ENCODE measurements around the gene RMP24.

The RMP24 gene

DNA sequence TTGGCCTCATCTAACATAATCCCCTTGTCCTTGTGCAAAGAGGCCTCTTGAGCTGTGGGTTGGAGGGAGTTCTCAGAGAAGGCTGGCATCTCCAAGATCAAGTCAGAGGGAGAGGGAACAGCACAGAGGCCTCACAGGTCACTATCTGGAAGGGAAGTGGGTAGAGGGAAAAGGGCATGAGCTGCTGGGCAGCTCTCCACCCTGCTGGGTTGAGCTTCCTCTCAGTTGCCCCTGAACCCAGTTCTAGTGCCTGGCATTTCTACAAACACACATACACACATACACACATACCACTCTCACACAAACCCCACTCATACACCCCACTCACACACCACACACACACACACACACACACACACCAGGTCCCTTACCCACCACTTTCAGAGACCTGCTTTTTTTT lies 30.3 kb upstream of the RMP24 start:
- intact Hi-C loops (cut with micrococcal nuclease): no loop called here
- BruUV-seq (replicated peaks): no TSS peak
- TF ChIP-seq, protein P1, sequence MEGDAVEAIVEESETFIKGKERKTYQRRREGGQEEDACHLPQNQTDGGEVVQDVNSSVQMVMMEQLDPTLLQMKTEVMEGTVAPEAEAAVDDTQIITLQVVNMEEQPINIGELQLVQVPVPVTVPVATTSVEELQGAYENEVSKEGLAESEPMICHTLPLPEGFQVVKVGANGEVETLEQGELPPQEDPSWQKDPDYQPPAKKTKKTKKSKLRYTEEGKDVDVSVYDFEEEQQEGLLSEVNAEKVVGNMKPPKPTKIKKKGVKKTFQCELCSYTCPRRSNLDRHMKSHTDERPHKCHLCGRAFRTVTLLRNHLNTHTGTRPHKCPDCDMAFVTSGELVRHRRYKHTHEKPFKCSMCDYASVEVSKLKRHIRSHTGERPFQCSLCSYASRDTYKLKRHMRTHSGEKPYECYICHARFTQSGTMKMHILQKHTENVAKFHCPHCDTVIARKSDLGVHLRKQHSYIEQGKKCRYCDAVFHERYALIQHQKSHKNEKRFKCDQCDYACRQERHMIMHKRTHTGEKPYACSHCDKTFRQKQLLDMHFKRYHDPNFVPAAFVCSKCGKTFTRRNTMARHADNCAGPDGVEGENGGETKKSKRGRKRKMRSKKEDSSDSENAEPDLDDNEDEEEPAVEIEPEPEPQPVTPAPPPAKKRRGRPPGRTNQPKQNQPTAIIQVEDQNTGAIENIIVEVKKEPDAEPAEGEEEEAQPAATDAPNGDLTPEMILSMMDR (IDR thresholded peaks at IDR 0.05; ENCODE audit: unreplicated experiment): no peak

DNA sequence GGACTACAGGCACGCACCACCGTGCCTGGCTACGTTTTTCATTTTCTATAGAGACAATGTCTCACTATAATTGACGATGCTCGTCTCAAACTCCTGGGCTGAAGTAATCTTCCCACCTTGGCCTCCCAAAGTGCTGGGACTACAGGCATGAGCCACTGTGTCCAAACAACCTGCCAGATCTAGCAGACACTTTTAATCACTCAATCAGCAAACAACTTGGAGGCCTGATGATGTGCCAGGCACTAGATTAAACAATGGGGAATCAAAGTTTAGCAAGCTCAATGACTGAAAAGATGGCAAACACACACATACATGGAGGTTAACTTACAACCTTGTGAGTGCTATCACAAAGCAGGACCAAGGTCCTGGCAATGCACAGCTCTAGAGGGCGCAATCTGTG lies 29.8 kb upstream of the RMP24 start:
- Mint-ChIP-seq H3K4me3 (ENCODE audit: unreplicated experiment) (no peak overlapping the region), H3K27ac (ENCODE audit: low read depth, unreplicated experiment) (no peak overlapping the region), H3K27me3 (ENCODE audit: insufficient read depth, unreplicated experiment) (no peaks in the 10 kb centered on the region), H3K4me1 (ENCODE audit: insufficient read depth, unreplicated experiment) (peaks cover 10% of the 10 kb centered on the region), H3K36me3 (ENCODE audit: insufficient read depth, unreplicated experiment) (no peaks in the 10 kb centered on the region), H3K9me3 (ENCODE audit: unreplicated experiment) (no peaks in the 10 kb centered on the region)
- CTCF ChIA-PET: interaction anchor here (1.4 to 3.2 kb wide), 2 partner anchors 8 to 112 kb away, joined by 3 to 25 read pairs; no protein-coding TSS in a partner anchor
- no TSS peak for BruUV-seq (replicated peaks)
- intact Hi-C loops (cut with micrococcal nuclease): no loop called here
- POLR2A ChIA-PET: no interaction called here
- TF ChIP-seq, protein P1 (IDR thresholded peaks at IDR 0.05; ENCODE audit: unreplicated experiment): no peak
- DNase-seq (ENCODE audit: unreplicated experiment): no peak

More for the DNA sequence above, 30.3 kb upstream of the RMP24 start:
- peaks cover 13% of the 10 kb centered on the region for H3K4me1 Mint-ChIP-seq (ENCODE audit: insufficient read depth, unreplicated experiment)
- no peak for DNase-seq (ENCODE audit: unreplicated experiment)
- H3K36me3 Mint-ChIP-seq (ENCODE audit: insufficient read depth, unreplicated experiment): no peaks in the 10 kb centered on the region
- no peaks in the 10 kb centered on the region for H3K27me3 Mint-ChIP-seq (ENCODE audit: insufficient read depth, unreplicated experiment)
- H3K27ac Mint-ChIP-seq (ENCODE audit: low read depth, unreplicated experiment): no peak overlapping the region
- no peaks in the 10 kb centered on the region for H3K9me3 Mint-ChIP-seq (ENCODE audit: unreplicated experiment)
- H3K4me3 Mint-ChIP-seq (ENCODE audit: unreplicated experiment): no peak overlapping the region
- ChIA-PET CTCF (interaction anchor here (0.7 to 3.2 kb wide), 4 partner anchors 9 to 511 kb away, joined by 3 to 25 read pairs (median 6); no protein-coding TSS in a partner anchor), POLR2A (interaction anchor here (1.3 kb wide), 1 partner anchor 12 kb away, joined by 4 read pairs; no protein-coding TSS in a partner anchor)

DNA sequence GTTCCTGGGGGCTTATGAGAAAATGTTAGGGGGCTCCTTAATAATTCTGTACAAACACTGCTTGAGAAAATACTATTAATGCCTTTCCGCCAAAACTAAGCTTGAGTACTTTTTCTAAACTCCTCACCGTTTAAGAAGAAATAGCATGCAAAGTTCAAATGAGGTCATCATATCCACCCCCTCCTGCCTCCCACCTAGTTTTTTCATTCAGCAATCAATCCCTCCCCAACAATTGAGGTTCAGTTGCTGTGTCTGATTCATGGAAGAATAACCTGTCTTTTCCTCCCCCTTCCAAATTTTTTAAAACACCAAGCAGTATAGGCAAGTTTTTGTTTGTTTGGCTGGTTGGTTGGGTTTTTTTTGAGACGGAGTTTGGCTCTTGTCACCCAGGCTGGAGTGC lies 24.4 kb upstream of the RMP24 start:
- DNase-seq (ENCODE audit: unreplicated experiment): no peak
- no peaks in the 10 kb centered on the region for H3K36me3 Mint-ChIP-seq (ENCODE audit: insufficient read depth, unreplicated experiment)
- ChIA-PET CTCF (interaction anchor here (0.6 to 7.3 kb wide), 4 partner anchors 14 to 446 kb away, joined by 3 to 118 read pairs (median 4); no protein-coding TSS in a partner anchor), POLR2A (interaction anchor here (0.9 kb wide), 1 partner anchor 25 kb away, joined by 4 read pairs; the partner anchor contains the start of gene RMP24)
- no TSS peak for BruUV-seq (replicated peaks)
- H3K9me3 Mint-ChIP-seq (ENCODE audit: unreplicated experiment): peaks cover 7% of the 10 kb centered on the region
- TF ChIP-seq, protein P1 (IDR thresholded peaks at IDR 0.05; ENCODE audit: unreplicated experiment): no peak
- no peak overlapping the region for H3K4me3 Mint-ChIP-seq (ENCODE audit: unreplicated experiment)
- no peak overlapping the region for H3K27ac Mint-ChIP-seq (ENCODE audit: low read depth, unreplicated experiment)
- peaks cover 10% of the 10 kb centered on the region for H3K4me1 Mint-ChIP-seq (ENCODE audit: insufficient read depth, unreplicated experiment)
- intact Hi-C loops (cut with micrococcal nuclease): no loop called here
- H3K27me3 Mint-ChIP-seq (ENCODE audit: insufficient read depth, unreplicated experiment): peaks cover 10% of the 10 kb centered on the region

- no peaks in the 10 kb centered on the region for H3K36me3 Mint-ChIP-seq (ENCODE audit: insufficient read depth, unreplicated experiment)
- H3K4me1 Mint-ChIP-seq (ENCODE audit: insufficient read depth, unreplicated experiment): peaks cover 10% of the 10 kb centered on the region
- intact Hi-C loops (cut with micrococcal nuclease): no loop called here
- CTCF ChIA-PET: interaction anchor here (0.6 to 7.3 kb wide), 6 partner anchors 8 to 721 kb away, joined by 3 to 118 read pairs (median 12); no protein-coding TSS in a partner anchor
- POLR2A ChIA-PET: no interaction called here
- DNase-seq (ENCODE audit: unreplicated experiment): no peak
- no TSS peak for BruUV-seq (replicated peaks)
- no peak overlapping the region for H3K4me3 Mint-ChIP-seq (ENCODE audit: unreplicated experiment)
- TF ChIP-seq, protein P1 (IDR thresholded peaks at IDR 0.05; ENCODE audit: unreplicated experiment): no peak
- peaks cover 14% of the 10 kb centered on the region for H3K9me3 Mint-ChIP-seq (ENCODE audit: unreplicated experiment)
- peaks cover 10% of the 10 kb centered on the region for H3K27me3 Mint-ChIP-seq (ENCODE audit: insufficient read depth, unreplicated experiment)
- H3K27ac Mint-ChIP-seq (ENCODE audit: low read depth, unreplicated experiment): no peak overlapping the region
Observed at GRCh38 chr18:35949090-35949489, 23.4 kb upstream of the RMP24 start.
